Renal cortex interstitium (tissue), 11 donors: Measurements from ENCODE around the gene IL20. TPM values are rescaled to one million over a fixed set of nuclear protein-coding genes. Genes with fewer than 3 reads are reported as not detected.
"Not testable (repeated sequence)": the region's sequence is repeated elsewhere in the genome, so short reads cannot be mapped to it uniquely, and the experiment has no call there.

Source experiments
- DNase-seq, 11 donors: peaks; one replicate each; pipeline ENCODE4 v3.0.0-alpha.2; 2013; ENCODE audit warnings: low read depth in 9 of 11, low spot score in 4 of 11; ENCODE audit errors: extremely low read depth in 1 of 11
- polyA plus RNA-seq, 3 donors: library from polyadenylated mRNA; unstranded; fragments of 120-200 nt; gene quantifications; one replicate each; pipeline ENCODE4 v1.2.1, GENCODE V29; 2013; ENCODE audit not compliant: insufficient read length in 3 of 3

The IL20 gene
- polyA plus RNA-seq, 3 donors: not detected

- DNase-seq: no peak
These were observed 25.6 kb upstream of the IL20 start for GRCh38 chr1:206839857-206840256.

- DNase-seq: no peak
These were observed 23.7 kb upstream of the IL20 start for GRCh38 chr1:206841609-206842323.

- no peak for DNase-seq
These were observed 22.6 kb upstream of the IL20 start for GRCh38 chr1:206842854-206843253.

- no peak for DNase-seq
These were observed 21.8 kb upstream of the IL20 start for GRCh38 chr1:206843626-206844025.

- DNase-seq: no peak
These were observed 18.9 kb upstream of the IL20 start for GRCh38 chr1:206846487-206846886.

- DNase-seq: no peak
These were observed 18.0 kb upstream of the IL20 start for GRCh38 chr1:206847337-206847834.

GRCh38 chr1:206847946-206848345 lies 17.5 kb upstream of the IL20 start:
- DNase-seq: no peak

GRCh38 chr1:206850401-206850800 lies 15.0 kb upstream of the IL20 start:
- no peak for DNase-seq

GRCh38 chr1:206851341-206852010 lies 13.9 kb upstream of the IL20 start:
- no peak for DNase-seq

- DNase-seq: not testable (repeated sequence)
These were observed 12.8 kb upstream of the IL20 start for GRCh38 chr1:206852662-206853061.

- DNase-seq: not testable (repeated sequence)
These were observed 11.7 kb upstream of the IL20 start for GRCh38 chr1:206853696-206854095.

- no peak for DNase-seq
These were observed 10.9 kb upstream of the IL20 start for GRCh38 chr1:206854401-206855129.

GRCh38 chr1:206855859-206856258 lies 9.6 kb upstream of the IL20 start:
- no peak for DNase-seq

GRCh38 chr1:206856674-206857464 lies 8.6 kb upstream of the IL20 start:
- DNase-seq: no peak

- no peak for DNase-seq
These were observed 6.3 kb upstream of the IL20 start for GRCh38 chr1:206859082-206859521.

GRCh38 chr1:206860165-206860564 lies 5.3 kb upstream of the IL20 start:
- DNase-seq: no peak

GRCh38 chr1:206863266-206863665 lies 2.2 kb upstream of the IL20 start:
- DNase-seq: no peak

GRCh38 chr1:206866062-206866461 lies 639 bp downstream of the IL20 start:
- DNase-seq: no peak

- no peak for DNase-seq
These were observed 1.8 kb downstream of the IL20 start for GRCh38 chr1:206867239-206867638.
